ENCODE results near the gene CFAP410. TPM values are rescaled to one million over a fixed set of nuclear protein-coding genes. Genes with fewer than 3 reads are reported as not detected.

CFAP410 gene
- total and polyA plus RNA-seq, 2 donors (not counting 1 experiment from before 2014, with no cell fraction given): 69.2 to 98.8 TPM

GRCh38 chr21:44354001-44354405 lies 14.8 kb upstream of the CFAP410 start:
- H3K4me1 Mint-ChIP-seq: peaks cover 41% of the 10 kb centered on the region
- intact Hi-C loops (cut with micrococcal nuclease): loop anchor here (10.0 kb wide), 1 partner anchor 131 kb away; no protein-coding TSS in a partner anchor
- peak overlapping the region; percentile 87 for H3K4me3 Mint-ChIP-seq
- Histone ChIP-seq H2AFZ (ENCODE audit: insufficient read depth, low read depth, low read length, poor library complexity, severe bottlenecking) (peak overlapping the region; percentile 84), H3K79me2 (ENCODE audit: control insufficient read depth, insufficient read depth, low read length) (no peaks in the 10 kb centered on the region), H3K36me3 (replicated peaks in 1 of 2; ENCODE audit: control extremely low read depth in 1 of 2, control insufficient read depth in 1 of 2, extremely low read depth in 1 of 2, insufficient read depth in 2 of 2, low read length in 1 of 2) (peaks cover 0 to 4% of the 10 kb centered on the region in 2 experiments), H4K20me1 (ENCODE audit: control insufficient read depth, insufficient read depth, low read length, poor library complexity, severe bottlenecking) (no peaks in the 10 kb centered on the region), H3K4me2 (replicated peaks; ENCODE audit: low read depth, low read length, poor library complexity, severe bottlenecking) (peak overlapping the region; percentile 78), H3K4me1 (ENCODE audit: control insufficient read depth in 2 of 2, insufficient read depth in 2 of 2, low read length in 2 of 2) (peaks cover 49% of the 10 kb centered on the region in 2 donors), H3K9ac (ENCODE audit: low read length) (peak overlapping the region; percentile 55), H3K27me3 (replicated peaks in 1 of 4; ENCODE audit: control extremely low read depth in 1 of 4, control insufficient read depth in 3 of 4, insufficient read depth in 4 of 4, low read length in 3 of 4) (peaks cover 0 to 22% (median 8%) of the 10 kb centered on the region in 4 experiments), H3K4me3 (ENCODE audit: control extremely low read depth in 1 of 5, extremely low read depth in 1 of 5, insufficient read depth in 1 of 5, low read depth in 2 of 5, low read length in 4 of 5) (peak overlapping the region in 4 of 5 experiments; percentile 33 to 54 (median 45)), H3K27ac (ENCODE audit: low read length in 2 of 2) (no peak overlapping the region), H3K9me3 (ENCODE audit: control extremely low read depth in 1 of 3, control insufficient read depth in 2 of 3, insufficient read depth in 1 of 3, low read length in 2 of 3) (peaks cover 0 to 4% (median 0%) of the 10 kb centered on the region in 3 donors)
- TF ChIP-seq EZH2 (IDR thresholded peaks at IDR 0.05; ENCODE audit: borderline replicate concordance, insufficient read depth, low read depth, low read length, poor library complexity, severe bottlenecking): no peak
- TF ChIP-seq CTCF (IDR thresholded peaks at IDR 0.05): no peak
- WGBS (ENCODE audit: insufficient coverage): 51% methylated on average over 6 of the region's 8 CpGs
- no peaks in the 10 kb centered on the region for H3K9me3 Mint-ChIP-seq (ENCODE audit: insufficient read depth)
- no peak for ATAC-seq (ENCODE audit: low read depth)
- H3K27me3 Mint-ChIP-seq: peaks cover 3% of the 10 kb centered on the region
- no peak overlapping the region for H3K27ac Mint-ChIP-seq
- DNase-seq: no peak
- CTCF ChIA-PET: interaction anchor here (0.6 kb wide), 1 partner anchor 457 kb away, joined by 3 read pairs; no protein-coding TSS in a partner anchor
- POLR2A ChIA-PET: no interaction called here

GRCh38 chr21:44353191-44353970 lies 14.2 kb upstream of the CFAP410 start, which contains the start of gene TRPM2:
Gene TRPM2, plus strand, starts transcription at chr21:44353621. Its CDS starts 80 bp downstream, at chr21:44353701.
- ChIA-PET CTCF (interaction anchor here (0.6 kb wide), 1 partner anchor 564 kb away, joined by 3 read pairs; the partner anchor contains the start of gene RRP1), POLR2A (no interaction called here)
- Histone ChIP-seq H4K20me1 (ENCODE audit: control insufficient read depth, insufficient read depth, low read length, poor library complexity, severe bottlenecking) (no peaks in the 10 kb centered on the region), H3K4me1 (ENCODE audit: control insufficient read depth in 2 of 2, insufficient read depth in 2 of 2, low read length in 2 of 2) (peaks cover 49% of the 10 kb centered on the region in 2 donors), H3K27ac (ENCODE audit: low read length in 2 of 2) (peak within 1 kb of the TSS in 1 of 2 donors; percentile 56), H2AFZ (ENCODE audit: insufficient read depth, low read depth, low read length, poor library complexity, severe bottlenecking) (peak within 1 kb of the TSS; percentile 84), H3K4me2 (replicated peaks; ENCODE audit: low read depth, low read length, poor library complexity, severe bottlenecking) (peak within 1 kb of the TSS; percentile 78), H3K36me3 (replicated peaks in 1 of 2; ENCODE audit: control extremely low read depth in 1 of 2, control insufficient read depth in 1 of 2, extremely low read depth in 1 of 2, insufficient read depth in 2 of 2, low read length in 1 of 2) (peaks cover 0 to 4% of the 10 kb centered on the region in 2 experiments), H3K9me3 (ENCODE audit: control extremely low read depth in 1 of 3, control insufficient read depth in 2 of 3, insufficient read depth in 1 of 3, low read length in 2 of 3) (peaks cover 0 to 7% (median 0%) of the 10 kb centered on the region in 3 donors), H3K27me3 (replicated peaks in 1 of 4; ENCODE audit: control extremely low read depth in 1 of 4, control insufficient read depth in 3 of 4, insufficient read depth in 4 of 4, low read length in 3 of 4) (peaks cover 0 to 27% (median 11%) of the 10 kb centered on the region in 4 experiments), H3K9ac (ENCODE audit: low read length) (peak within 1 kb of the TSS; percentile 55), H3K79me2 (ENCODE audit: control insufficient read depth, insufficient read depth, low read length) (no peaks in the 10 kb centered on the region), H3K4me3 (ENCODE audit: control extremely low read depth in 1 of 5, extremely low read depth in 1 of 5, insufficient read depth in 1 of 5, low read depth in 2 of 5, low read length in 4 of 5) (peak within 1 kb of the TSS; percentile 19 to 54 (median 40))
- TF ChIP-seq CTCF (IDR thresholded peaks at IDR 0.05) (no peak), EZH2 (IDR thresholded peaks at IDR 0.05; ENCODE audit: borderline replicate concordance, insufficient read depth, low read depth, low read length, poor library complexity, severe bottlenecking) (no peak)
- WGBS (ENCODE audit: insufficient coverage): 29% methylated on average over 21 of the region's 21 CpGs
- ATAC-seq (ENCODE audit: low read depth) (peak; percentile 59), DNase-seq (peak; percentile 56)
- intact Hi-C loops (cut with micrococcal nuclease): loop anchor here (10.0 kb wide), 1 partner anchor 131 kb away; no protein-coding TSS in a partner anchor
- H3K9me3 Mint-ChIP-seq (ENCODE audit: insufficient read depth): no peaks in the 10 kb centered on the region
- peak within 1 kb of the TSS; percentile 87 for H3K4me3 Mint-ChIP-seq
- peak within 1 kb of the TSS; percentile 72 for H3K27ac Mint-ChIP-seq
- peaks cover 3% of the 10 kb centered on the region for H3K27me3 Mint-ChIP-seq
- peaks cover 41% of the 10 kb centered on the region for H3K4me1 Mint-ChIP-seq

All from B cell (primary cell).